PC-9 (cell line): ENCODE data around the gene GPER1. TPM values are rescaled to one million over a fixed set of nuclear protein-coding genes. Genes with fewer than 3 reads are reported as not detected.

Source experiments
- BruUV-seq: library from RNA; stranded (reverse); fragments of 400-500 nt; replicated peaks from 2 replicates; lab custom pipeline; 2021; lab: Mats Ljungman, UMichigan
- CTCF ChIA-PET: fragments of 300-600 bp; sonication (Branson Sonifier 250); formaldehyde crosslinking; loops from one replicate; lab custom pipeline; 2022; ENCODE audit warnings: antibody characterized with exemption; lab: Charles Lee
- POLR2A ChIA-PET: fragments of 300-600 bp; sonication (Branson Sonifier 250); formaldehyde crosslinking; loops from one replicate; lab custom pipeline; 2022; ENCODE audit warnings: antibody characterized with exemption; ENCODE audit not compliant: unreplicated experiment; lab: Charles Lee
- DNase-seq, 2 experiments: peaks; one replicate each; pipeline versions ENCODE4 v3.0.0 to v3.0.0-alpha.2; 2015 to 2022; ENCODE audit warnings: mixed read lengths in 1 of 2
- H2AFZ ChIP-seq: fragments of 200-600 bp; sonication (generic); 2 replicates; pipeline ENCODE4 v1.8.1; 2017; ENCODE audit warnings: antibody characterized with exemption
- H3F3A ChIP-seq: fragments of 200-600 bp; sonication (generic); 2 replicates; pipeline ENCODE4 v1.8.1; 2017; ENCODE audit warnings: antibody characterized with exemption, mild to moderate bottlenecking, low read depth; ENCODE audit not compliant: insufficient read depth
- H3K27ac ChIP-seq: fragments of 200-600 bp; sonication (generic); 2 replicates; pipeline ENCODE4 v1.6.1; 2016; ENCODE audit warnings: mixed run types
- H3K27me3 ChIP-seq: fragments of 200-600 bp; sonication (generic); 2 replicates; pipeline ENCODE4 v1.6.1; 2016; ENCODE audit warnings: low read depth, mixed run types; ENCODE audit not compliant: insufficient read depth
- H3K36me3 ChIP-seq: fragments of 200-600 bp; sonication (generic); 2 replicates; pipeline ENCODE4 v1.6.1; 2016; ENCODE audit warnings: low read depth, mixed run types
- H3K4me1 ChIP-seq: fragments of 200-600 bp; sonication (generic); replicated peaks from 2 replicates; pipeline ENCODE4 v1.6.1; 2016; ENCODE audit warnings: mixed run types; ENCODE audit not compliant: insufficient read depth
- H3K4me2 ChIP-seq: fragments of 200-600 bp; sonication (generic); 2 replicates; pipeline ENCODE4 v1.6.1; 2017; ENCODE audit warnings: mixed run types
- H3K4me3 ChIP-seq: fragments of 200-600 bp; sonication (generic); 2 replicates; pipeline ENCODE4 v1.6.1; 2016; ENCODE audit warnings: mixed run types
- H3K79me2 ChIP-seq: fragments of 200-600 bp; sonication (generic); 2 replicates; pipeline ENCODE4 v1.6.1; 2017; ENCODE audit warnings: low read depth, mixed run types
- H3K9me2 ChIP-seq: fragments of 200-600 bp; sonication (generic); 2 replicates; pipeline ENCODE4 v1.8.1; 2017; ENCODE audit warnings: mild to moderate bottlenecking; ENCODE audit not compliant: insufficient read depth
- H3K9me3 ChIP-seq: fragments of 200-600 bp; sonication (generic); 2 replicates; pipeline ENCODE4 v1.8.1; 2016; ENCODE audit warnings: low read depth; ENCODE audit not compliant: insufficient read depth
- H4K20me1 ChIP-seq: fragments of 200-600 bp; sonication (generic); 2 replicates; pipeline ENCODE4 v1.8.1; 2017; ENCODE audit not compliant: insufficient read depth
- EZH2 ChIP-seq: fragments of 200-600 bp; sonication (generic); IDR thresholded peaks from 2 replicates; pipeline ENCODE4 v1.8.0; 2017; ENCODE audit warnings: antibody characterized with exemption, low read depth
- intact Hi-C: fragments of 100-400 bp; cut with micrococcal nuclease; formaldehyde crosslinking; loops from one replicate; pipeline ENCODE4 v1.10.0; 2022; ENCODE audit not compliant: unreplicated experiment
- total RNA-seq: library from RNA; stranded (reverse); gene quantifications from 2 replicates; pipeline ENCODE4 v1.2.3, GENCODE V29; 2021
- TF ChIP-seq, protein P1 (sequence below): fragments of 200-600 bp; sonication (generic); conservative IDR thresholded peaks from 2 replicates; pipeline ENCODE4 v1.6.1; 2017; ENCODE audit warnings: mixed run types, antibody characterized with exemption, mild to moderate bottlenecking, moderate library complexity

The GPER1 gene
- total RNA-seq, 1 experiment from 2014 or later: 0.37 TPM

- Histone ChIP-seq H3K36me3 (no peaks in the 10 kb centered on the region), H3K27ac (no peak overlapping the region), H3F3A (peaks cover 14% of the 10 kb centered on the region), H3K79me2 (peaks cover 20% of the 10 kb centered on the region), H4K20me1 (peaks cover 32% of the 10 kb centered on the region), H3K9me3 (no peaks in the 10 kb centered on the region), H2AFZ (no peak overlapping the region), H3K27me3 (no peaks in the 10 kb centered on the region), H3K4me3 (no peak overlapping the region), H3K4me2 (no peak overlapping the region), H3K4me1 (no peaks in the 10 kb centered on the region), H3K9me2 (no peaks in the 10 kb centered on the region)
- POLR2A ChIA-PET: no interaction called here
- intact Hi-C loops: no loop called here
- CTCF ChIA-PET: no interaction called here
- DNase-seq: no peak
- no TSS peak for BruUV-seq
- TF ChIP-seq, protein P1, sequence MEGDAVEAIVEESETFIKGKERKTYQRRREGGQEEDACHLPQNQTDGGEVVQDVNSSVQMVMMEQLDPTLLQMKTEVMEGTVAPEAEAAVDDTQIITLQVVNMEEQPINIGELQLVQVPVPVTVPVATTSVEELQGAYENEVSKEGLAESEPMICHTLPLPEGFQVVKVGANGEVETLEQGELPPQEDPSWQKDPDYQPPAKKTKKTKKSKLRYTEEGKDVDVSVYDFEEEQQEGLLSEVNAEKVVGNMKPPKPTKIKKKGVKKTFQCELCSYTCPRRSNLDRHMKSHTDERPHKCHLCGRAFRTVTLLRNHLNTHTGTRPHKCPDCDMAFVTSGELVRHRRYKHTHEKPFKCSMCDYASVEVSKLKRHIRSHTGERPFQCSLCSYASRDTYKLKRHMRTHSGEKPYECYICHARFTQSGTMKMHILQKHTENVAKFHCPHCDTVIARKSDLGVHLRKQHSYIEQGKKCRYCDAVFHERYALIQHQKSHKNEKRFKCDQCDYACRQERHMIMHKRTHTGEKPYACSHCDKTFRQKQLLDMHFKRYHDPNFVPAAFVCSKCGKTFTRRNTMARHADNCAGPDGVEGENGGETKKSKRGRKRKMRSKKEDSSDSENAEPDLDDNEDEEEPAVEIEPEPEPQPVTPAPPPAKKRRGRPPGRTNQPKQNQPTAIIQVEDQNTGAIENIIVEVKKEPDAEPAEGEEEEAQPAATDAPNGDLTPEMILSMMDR: no peak
- TF ChIP-seq EZH2: no peak
These were observed 29.5 kb downstream of the GPER1 start for GRCh38 chr7:1117321-1117928.

GRCh38 chr7:1119201-1119600 lies 31.3 kb downstream of the GPER1 start:
- DNase-seq: no peak
- Histone ChIP-seq H3K36me3 (no peaks in the 10 kb centered on the region), H3K4me1 (no peaks in the 10 kb centered on the region), H3F3A (peaks cover 14% of the 10 kb centered on the region), H3K9me3 (no peaks in the 10 kb centered on the region), H3K4me3 (no peak overlapping the region), H3K4me2 (no peak overlapping the region), H2AFZ (no peak overlapping the region), H3K79me2 (peaks cover 30% of the 10 kb centered on the region), H3K27me3 (no peaks in the 10 kb centered on the region), H3K27ac (no peak overlapping the region), H3K9me2 (no peaks in the 10 kb centered on the region), H4K20me1 (peaks cover 31% of the 10 kb centered on the region)
- BruUV-seq: no TSS peak
- ChIA-PET CTCF (no interaction called here), POLR2A (no interaction called here)
- TF ChIP-seq EZH2: no peak
- TF ChIP-seq, protein P1: no peak
- intact Hi-C loops: no loop called here

GRCh38 chr7:1120791-1121190 lies 32.9 kb downstream of the GPER1 start:
- Histone ChIP-seq H3F3A (peaks cover 14% of the 10 kb centered on the region), H3K27me3 (no peaks in the 10 kb centered on the region), H4K20me1 (peaks cover 32% of the 10 kb centered on the region), H3K4me3 (no peak overlapping the region), H3K36me3 (no peaks in the 10 kb centered on the region), H2AFZ (no peak overlapping the region), H3K9me3 (no peaks in the 10 kb centered on the region), H3K9me2 (no peaks in the 10 kb centered on the region), H3K4me1 (no peaks in the 10 kb centered on the region), H3K27ac (no peak overlapping the region), H3K79me2 (peaks cover 22% of the 10 kb centered on the region), H3K4me2 (no peak overlapping the region)
- ChIA-PET CTCF (no interaction called here), POLR2A (no interaction called here)
- TF ChIP-seq, protein P1: no peak
- no peak for TF ChIP-seq EZH2
- intact Hi-C loops: no loop called here
- no peak for DNase-seq
- BruUV-seq: no TSS peak
